Sigmoid colon (tissue), 4 donors: ENCODE measurements around the gene C1QTNF1.

Source experiments
- CTCF ChIP-seq, 4 experiments: fragments of 450-650 bp in 3 of 4; fragments of 200-600 bp in 1 of 4; IDR thresholded peaks; one replicate each; pipeline ENCODE4 v1.5.1; 2016 to 2019; ENCODE audit warnings: antibody characterized with exemption in 4 of 4, mild to moderate bottlenecking in 3 of 4, moderate library complexity in 2 of 4
- EP300 ChIP-seq, 4 donors: sonication (generic); formaldehyde crosslinking; IDR thresholded peaks; one replicate each; pipeline ENCODE4 v1.6.1; 2017; ENCODE audit warnings: antibody characterized with exemption in 4 of 4
- POLR2A ChIP-seq, 2 donors: fragments of 450-650 bp; IDR thresholded peaks; one replicate each; pipeline ENCODE4 v1.6.1; 2016; ENCODE audit warnings: antibody characterized with exemption in 2 of 2, mild to moderate bottlenecking in 2 of 2, moderate library complexity in 2 of 2
- POLR2AphosphoS5 ChIP-seq, 4 donors: sonication (generic); formaldehyde crosslinking; IDR thresholded peaks; one replicate each; pipeline ENCODE4 v1.6.1; 2017; ENCODE audit warnings: antibody characterized with exemption in 4 of 4

- TF ChIP-seq CTCF (IDR thresholded peaks at IDR 0.05) (no peak), POLR2AphosphoS5 (IDR thresholded peaks at IDR 0.05) (no peak), POLR2A (IDR thresholded peaks at IDR 0.05) (no peak), EP300 (IDR thresholded peaks at IDR 0.05) (no peak)
These were observed 67.3 kb downstream of the C1QTNF1 start for GRCh38 chr17:79091226-79091670.
